ENCODE data around the gene PLOD2. TPM values are rescaled to one million over a fixed set of nuclear protein-coding genes. Genes with fewer than 3 reads are reported as not detected.

Gene PLOD2
- total RNA-seq, 2 experiments from 2014 or later: 1.1 to 1.3 TPM

DNA sequence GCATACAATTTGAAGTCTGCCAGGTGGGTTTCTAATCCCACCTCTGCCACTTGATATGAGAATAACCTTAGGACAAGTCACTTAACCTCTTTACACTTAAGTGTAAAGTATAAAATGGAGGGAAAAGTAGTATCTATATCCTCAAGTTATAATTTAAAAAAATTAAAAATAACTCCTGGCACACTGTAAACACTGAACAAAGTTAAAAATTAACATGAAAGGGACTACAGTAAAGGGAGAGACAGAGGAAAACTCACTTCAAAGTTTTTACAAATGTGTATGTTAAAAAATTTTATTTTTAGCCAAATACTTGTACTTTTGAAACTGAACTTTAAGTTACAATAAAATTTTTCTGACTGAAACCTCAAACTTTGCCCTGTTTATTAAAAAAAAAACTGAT lies 49.6 kb downstream of the PLOD2 start:
- CTCF ChIA-PET: no interaction called here
- POLR2A ChIA-PET: no interaction called here
- Mint-ChIP-seq H3K36me3 (ENCODE audit: low read depth) (no peaks in the 10 kb centered on the region), H3K27ac (no peak overlapping the region), H3K9me3 (ENCODE audit: low read depth) (peaks cover 22% of the 10 kb centered on the region), H3K27me3 (no peaks in the 10 kb centered on the region), H3K4me3 (no peak overlapping the region), H3K4me1 (no peaks in the 10 kb centered on the region)
- ATAC-seq (no peak), DNase-seq (no peak)
- intact Hi-C loops (cut with DNase I, micrococcal nuclease): no loop called here

- POLR2A ChIA-PET: no interaction called here
Measured at GRCh38 chr3:146110161-146110560, 50.8 kb downstream of the PLOD2 start.

DNA sequence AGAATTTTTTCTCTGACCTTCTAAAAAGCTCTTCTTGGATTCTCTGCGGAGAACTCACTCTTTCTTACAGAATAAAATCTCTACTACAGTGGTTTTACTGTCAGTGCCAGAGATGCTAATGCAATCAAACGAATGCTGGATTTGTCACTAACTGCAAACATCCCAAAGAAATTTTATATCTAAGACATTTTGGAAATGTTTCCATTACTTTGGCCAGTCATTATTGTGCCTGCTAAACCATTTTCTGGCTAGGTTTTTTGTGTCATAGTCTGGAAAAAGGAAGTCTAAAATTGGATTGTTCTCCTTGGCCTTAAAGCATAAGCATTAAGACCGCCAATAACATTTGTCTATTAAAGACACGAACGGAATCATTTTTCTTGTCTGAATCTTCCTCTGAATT lies 54.0 kb downstream of the PLOD2 start:
- intact Hi-C loops (cut with DNase I, micrococcal nuclease): no loop called here
- Mint-ChIP-seq H3K4me1 (no peaks in the 10 kb centered on the region), H3K9me3 (ENCODE audit: low read depth) (no peaks in the 10 kb centered on the region), H3K27me3 (no peaks in the 10 kb centered on the region), H3K36me3 (ENCODE audit: low read depth) (no peaks in the 10 kb centered on the region), H3K27ac (no peak overlapping the region), H3K4me3 (no peak overlapping the region)
- CTCF ChIA-PET: interaction anchor here (1.0 kb wide), 1 partner anchor 42 kb away, joined by 3 read pairs; no protein-coding TSS in a partner anchor
- no peak for ATAC-seq
- DNase-seq: no peak
- POLR2A ChIA-PET: no interaction called here

More at GRCh38 chr3:146110161-146110560, 50.8 kb downstream of the PLOD2 start:
- no peaks in the 10 kb centered on the region for H3K36me3 Mint-ChIP-seq (ENCODE audit: low read depth)
- ATAC-seq (no peak), DNase-seq (no peak)
- no peak overlapping the region for H3K4me3 Mint-ChIP-seq
- H3K27me3 Mint-ChIP-seq: no peaks in the 10 kb centered on the region
- H3K9me3 Mint-ChIP-seq (ENCODE audit: low read depth): peaks cover 15% of the 10 kb centered on the region
- no peaks in the 10 kb centered on the region for H3K4me1 Mint-ChIP-seq
- CTCF ChIA-PET: no interaction called here
- H3K27ac Mint-ChIP-seq: no peak overlapping the region
- intact Hi-C loops (cut with DNase I, micrococcal nuclease): no loop called here

DNA sequence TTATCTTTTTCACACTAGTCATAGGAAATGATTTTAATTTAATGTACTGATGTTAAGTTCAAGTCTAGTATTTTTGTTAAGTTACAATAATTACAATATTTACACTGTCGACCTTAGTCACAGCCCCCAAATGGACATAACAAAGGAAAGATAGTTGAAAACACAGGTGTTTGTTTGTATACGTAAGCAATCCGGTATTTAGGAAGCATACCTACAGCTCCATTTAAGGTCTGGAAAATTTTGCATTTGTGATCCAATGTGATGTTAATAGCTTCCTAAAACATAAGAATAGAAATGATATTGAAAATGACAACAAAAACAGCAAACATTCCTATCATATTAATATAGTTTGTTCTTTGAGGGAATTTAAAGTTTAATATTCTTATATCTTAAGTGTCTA lies 56.9 kb downstream of the PLOD2 start:
- ATAC-seq: no peak

DNA sequence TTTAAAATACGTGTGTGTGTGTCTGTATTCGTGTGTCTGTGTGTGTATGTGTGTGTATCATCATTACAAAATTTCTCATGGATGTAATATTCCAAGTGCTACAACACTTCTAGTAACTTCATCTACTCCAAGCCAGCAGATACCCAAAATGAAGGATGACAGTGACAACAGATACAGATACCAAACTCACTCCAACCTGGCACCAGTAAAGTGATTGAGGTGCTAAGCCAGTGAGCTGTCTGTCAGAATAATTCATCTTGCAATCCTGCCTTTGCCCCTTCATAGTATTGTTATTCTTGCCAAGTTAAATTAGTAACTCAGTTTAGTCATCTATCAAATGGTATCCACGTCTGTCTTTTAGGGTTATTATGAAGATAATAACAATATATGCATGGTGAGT lies 58.1 kb downstream of the PLOD2 start:
- POLR2A ChIA-PET: no interaction called here
- CTCF ChIA-PET: interaction anchor here (1.1 kb wide), 1 partner anchor 26 kb away, joined by 3 read pairs; no protein-coding TSS in a partner anchor
- no peak overlapping the region for H3K27ac Mint-ChIP-seq

More for the DNA sequence above, 56.9 kb downstream of the PLOD2 start:
- H3K36me3 Mint-ChIP-seq (ENCODE audit: low read depth): no peaks in the 10 kb centered on the region
- no peak for DNase-seq
- POLR2A ChIA-PET: no interaction called here
- no peak overlapping the region for H3K4me3 Mint-ChIP-seq
- intact Hi-C loops (cut with DNase I, micrococcal nuclease): no loop called here
- H3K27me3 Mint-ChIP-seq: no peaks in the 10 kb centered on the region
- CTCF ChIA-PET: interaction anchor here (1.1 to 1.3 kb wide), 2 partner anchors 25 to 39 kb away, joined by 3 read pairs; no protein-coding TSS in a partner anchor
- no peak overlapping the region for H3K27ac Mint-ChIP-seq
- no peaks in the 10 kb centered on the region for H3K9me3 Mint-ChIP-seq (ENCODE audit: low read depth)
- no peaks in the 10 kb centered on the region for H3K4me1 Mint-ChIP-seq

DNA sequence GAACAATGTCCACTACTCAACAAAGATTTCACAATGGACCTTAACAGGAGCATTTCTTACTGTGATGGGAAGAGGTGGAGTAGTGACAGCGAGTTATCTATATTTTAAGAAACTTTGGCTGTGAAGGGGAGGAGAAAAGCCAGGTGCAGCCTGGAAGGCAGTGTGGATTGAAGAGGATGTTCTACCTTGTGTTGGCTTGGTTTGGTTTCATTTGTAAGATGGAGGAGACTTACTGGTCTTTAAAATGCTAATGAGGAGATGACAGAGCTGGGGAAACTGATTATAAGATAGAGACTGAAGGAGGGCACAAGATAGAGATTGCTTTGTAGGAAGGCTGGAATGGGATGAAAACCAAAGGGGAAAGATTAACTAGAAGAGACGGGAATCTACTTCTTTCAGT lies 59.4 kb downstream of the PLOD2 start:
- CTCF ChIA-PET: no interaction called here
- intact Hi-C loops (cut with DNase I, micrococcal nuclease): no loop called here
- ATAC-seq (no peak), DNase-seq (no peak)
- POLR2A ChIA-PET: no interaction called here
- Mint-ChIP-seq H3K27ac (no peak overlapping the region), H3K4me3 (no peak overlapping the region), H3K4me1 (no peaks in the 10 kb centered on the region), H3K36me3 (ENCODE audit: low read depth) (no peaks in the 10 kb centered on the region), H3K9me3 (ENCODE audit: low read depth) (no peaks in the 10 kb centered on the region), H3K27me3 (no peaks in the 10 kb centered on the region)

More for the DNA sequence above, 58.1 kb downstream of the PLOD2 start:
- no peaks in the 10 kb centered on the region for H3K4me1 Mint-ChIP-seq
- no peaks in the 10 kb centered on the region for H3K36me3 Mint-ChIP-seq (ENCODE audit: low read depth)
- ATAC-seq (no peak), DNase-seq (no peak)
- intact Hi-C loops (cut with DNase I, micrococcal nuclease): no loop called here
- no peaks in the 10 kb centered on the region for H3K9me3 Mint-ChIP-seq (ENCODE audit: low read depth)
- no peak overlapping the region for H3K4me3 Mint-ChIP-seq
- no peaks in the 10 kb centered on the region for H3K27me3 Mint-ChIP-seq

GRCh38 chr3:146100825-146101444 lies 60.0 kb downstream of the PLOD2 start:
- no peak overlapping the region for H3K4me3 Mint-ChIP-seq
- POLR2A ChIA-PET: no interaction called here
- no peaks in the 10 kb centered on the region for H3K4me1 Mint-ChIP-seq
- no peaks in the 10 kb centered on the region for H3K27me3 Mint-ChIP-seq
- H3K9me3 Mint-ChIP-seq (ENCODE audit: low read depth): no peaks in the 10 kb centered on the region
- CTCF ChIA-PET: no interaction called here
- ATAC-seq (no peak), DNase-seq (no peak)
- no peaks in the 10 kb centered on the region for H3K36me3 Mint-ChIP-seq (ENCODE audit: low read depth)
- intact Hi-C loops (cut with DNase I, micrococcal nuclease): no loop called here
- H3K27ac Mint-ChIP-seq: no peak overlapping the region

- Mint-ChIP-seq H3K4me3 (no peak overlapping the region), H3K4me1 (no peaks in the 10 kb centered on the region), H3K36me3 (ENCODE audit: low read depth) (no peaks in the 10 kb centered on the region), H3K9me3 (ENCODE audit: low read depth) (no peaks in the 10 kb centered on the region), H3K27me3 (no peaks in the 10 kb centered on the region), H3K27ac (no peak overlapping the region)
- POLR2A ChIA-PET: no interaction called here
- CTCF ChIA-PET: interaction anchor here (1.1 kb wide), 1 partner anchor 35 kb away, joined by 3 read pairs; no protein-coding TSS in a partner anchor
- intact Hi-C loops (cut with DNase I, micrococcal nuclease): no loop called here
- DNase-seq (no peak), ATAC-seq (no peak)
Measured at GRCh38 chr3:146100180-146100579, 60.8 kb downstream of the PLOD2 start.

DNA sequence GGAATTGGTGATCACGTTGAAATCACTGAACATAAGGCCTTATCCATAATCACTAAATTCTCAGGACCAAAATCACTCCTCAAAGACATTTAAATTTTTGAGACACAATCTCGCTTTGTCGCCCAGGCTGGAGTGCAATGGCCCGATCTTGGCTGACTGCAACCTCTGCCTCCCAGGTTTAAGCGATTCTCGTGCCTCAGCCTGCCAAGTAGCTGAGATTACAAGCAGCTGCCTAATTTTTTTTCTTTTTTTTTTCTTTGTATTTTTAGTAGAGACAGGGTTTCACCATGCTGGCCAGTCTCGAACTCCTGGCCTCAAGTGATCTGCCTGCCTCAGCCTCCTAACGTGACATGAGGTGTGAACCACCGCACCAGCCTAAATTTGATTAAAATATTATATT lies 61.7 kb downstream of the PLOD2 start:
- H3K4me3 Mint-ChIP-seq: no peak overlapping the region
- no peaks in the 10 kb centered on the region for H3K4me1 Mint-ChIP-seq
- no peak overlapping the region for H3K27ac Mint-ChIP-seq
- no peaks in the 10 kb centered on the region for H3K36me3 Mint-ChIP-seq (ENCODE audit: low read depth)
- H3K27me3 Mint-ChIP-seq: no peaks in the 10 kb centered on the region
- no peaks in the 10 kb centered on the region for H3K9me3 Mint-ChIP-seq (ENCODE audit: low read depth)
- DNase-seq (no peak), ATAC-seq (no peak)
- CTCF ChIA-PET: interaction anchor here (1.1 kb wide), 1 partner anchor 34 kb away, joined by 3 read pairs; no protein-coding TSS in a partner anchor
- intact Hi-C loops (cut with DNase I, micrococcal nuclease): no loop called here
- POLR2A ChIA-PET: no interaction called here

- H3K4me1 Mint-ChIP-seq: no peaks in the 10 kb centered on the region
- intact Hi-C loops (cut with DNase I, micrococcal nuclease): no loop called here
- no peaks in the 10 kb centered on the region for H3K36me3 Mint-ChIP-seq (ENCODE audit: low read depth)
- H3K9me3 Mint-ChIP-seq (ENCODE audit: low read depth): no peaks in the 10 kb centered on the region
- no peaks in the 10 kb centered on the region for H3K27me3 Mint-ChIP-seq
- no peak overlapping the region for H3K27ac Mint-ChIP-seq
- ChIA-PET POLR2A (no interaction called here), CTCF (no interaction called here)
- no peak overlapping the region for H3K4me3 Mint-ChIP-seq
- ATAC-seq: no peak
- DNase-seq: no peak
Measured at GRCh38 chr3:146093896-146094295, 67.1 kb downstream of the PLOD2 start.

DNA sequence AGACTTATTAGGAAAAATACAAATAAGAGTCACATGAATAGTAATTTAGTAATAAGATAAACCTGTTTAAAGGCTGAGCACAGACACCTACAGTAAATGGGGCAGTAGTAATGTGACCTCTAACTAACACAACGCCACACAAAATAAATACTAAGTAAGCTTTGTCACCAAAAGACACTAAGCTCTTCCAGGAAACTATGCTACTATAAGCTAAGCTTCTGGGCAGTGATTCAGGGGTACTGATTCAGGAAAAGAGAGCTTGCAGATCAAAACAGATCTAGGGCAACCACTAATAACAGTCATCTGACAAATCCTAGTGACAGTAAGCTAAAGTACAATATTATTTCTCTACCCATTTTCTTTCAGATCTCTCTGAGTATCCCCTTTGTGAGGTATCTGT lies 68.8 kb downstream of the PLOD2 start:
- H3K27me3 Mint-ChIP-seq: no peaks in the 10 kb centered on the region
- H3K4me1 Mint-ChIP-seq: no peaks in the 10 kb centered on the region
- ChIA-PET CTCF (no interaction called here), POLR2A (no interaction called here)
- no peak overlapping the region for H3K4me3 Mint-ChIP-seq
- intact Hi-C loops (cut with DNase I, micrococcal nuclease): no loop called here
- DNase-seq: no peak
- no peak for ATAC-seq
- no peak overlapping the region for H3K27ac Mint-ChIP-seq
- H3K36me3 Mint-ChIP-seq (ENCODE audit: low read depth): no peaks in the 10 kb centered on the region
- H3K9me3 Mint-ChIP-seq (ENCODE audit: low read depth): no peaks in the 10 kb centered on the region

DNA sequence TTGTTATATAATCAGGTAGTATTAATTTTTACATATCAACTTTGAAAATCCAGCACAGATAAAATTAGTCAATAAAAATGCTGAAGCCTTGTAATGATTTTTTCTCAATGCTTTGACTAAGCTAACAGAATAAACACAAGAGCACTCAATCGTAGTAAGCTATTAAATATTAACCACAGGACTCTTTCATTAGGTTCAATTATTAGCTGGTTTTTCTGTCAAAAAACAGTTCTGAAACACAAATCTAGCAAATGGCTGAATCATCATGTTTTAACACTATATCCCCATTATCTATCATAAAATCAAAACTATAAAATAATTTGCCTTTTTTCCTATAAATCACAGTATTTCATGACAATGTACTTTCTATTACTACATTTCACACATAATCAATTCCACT lies 69.6 kb downstream of the PLOD2 start:
- no peaks in the 10 kb centered on the region for H3K9me3 Mint-ChIP-seq (ENCODE audit: low read depth)
- no peaks in the 10 kb centered on the region for H3K36me3 Mint-ChIP-seq (ENCODE audit: low read depth)
- DNase-seq (no peak), ATAC-seq (no peak)
- H3K4me1 Mint-ChIP-seq: no peaks in the 10 kb centered on the region
- no peak overlapping the region for H3K4me3 Mint-ChIP-seq
- no peaks in the 10 kb centered on the region for H3K27me3 Mint-ChIP-seq
- H3K27ac Mint-ChIP-seq: no peak overlapping the region
- CTCF ChIA-PET: no interaction called here
- POLR2A ChIA-PET: no interaction called here
- intact Hi-C loops (cut with DNase I, micrococcal nuclease): no loop called here
